Effector memory CD8-positive, alpha-beta T cell (primary cell): ENCODE results near the gene MAPKAPK3.

Experiments
- ATAC-seq: fragments of 150-1000 bp; cut with Tn5 transposase; replicated peaks from 2 replicates; pipeline ENCODE4 v1.10.0; 2021; ENCODE audit warnings: mild to moderate bottlenecking, moderate library complexity
- DNase-seq, 3 experiments: peaks; one replicate each; pipeline ENCODE4 v3.0.0; 2021
- H3K27ac Mint-ChIP-seq, 2 donors: one replicate each; pipeline ENCODE4 v1.8.0; 2022; ENCODE audit warnings: mild to moderate bottlenecking in 2 of 2, mixed read lengths in 2 of 2, moderate library complexity in 2 of 2
- H3K27me3 Mint-ChIP-seq, 2 donors: one replicate each; pipeline ENCODE4 v1.8.0; 2022; ENCODE audit warnings: mixed read lengths in 2 of 2
- H3K36me3 Mint-ChIP-seq: one replicate; pipeline ENCODE4 v1.8.0; 2022; ENCODE audit warnings: mild to moderate bottlenecking, moderate library complexity, mixed read lengths; ENCODE audit not compliant: insufficient read depth
- H3K4me1 Mint-ChIP-seq, 2 donors: one replicate each; pipeline ENCODE4 v1.8.0; 2022; ENCODE audit warnings: low read depth in 2 of 2, mixed read lengths in 2 of 2
- H3K4me3 Mint-ChIP-seq, 2 donors: one replicate each; pipeline ENCODE4 v1.8.0; 2022; ENCODE audit warnings: mild to moderate bottlenecking in 2 of 2, mixed read lengths in 2 of 2, moderate library complexity in 2 of 2
- H3K9me3 Mint-ChIP-seq, 2 donors: one replicate each; pipeline ENCODE4 v1.8.0; 2022; ENCODE audit warnings: mixed read lengths in 2 of 2
- total RNA-seq, 9 experiments: gene quantifications; one replicate each; lab custom pipeline; 2026; lab: John Stamatoyannopoulos, UW

MAPKAPK3 gene
- 38.9 to 180 (median 82.3) reads per million in 9 experiments for total RNA-seq

GRCh38 chr3:50617096-50617791 lies at the start of gene MAPKAPK3:
TSS of gene MAPKAPK3 (plus strand) at chr3:50617151. CDS start at chr3:50617566, 415 bp downstream.
- ATAC-seq (peak; percentile 6), DNase-seq (peak in 2 of 3 experiments; percentile 29 to 30)
- Mint-ChIP-seq H3K9me3 (no peaks in the 10 kb centered on the region), H3K27ac (peak within 1 kb of the TSS; percentile 89 to 94), H3K36me3 (peaks cover 22% of the 10 kb centered on the region), H3K4me3 (peak within 1 kb of the TSS; percentile 88 to 94), H3K4me1 (peaks cover 58 to 61% of the 10 kb centered on the region in 2 donors), H3K27me3 (no peaks in the 10 kb centered on the region)

GRCh38 chr3:50567386-50568167 lies 49.4 kb upstream of the MAPKAPK3 start, which contains the start of gene C3orf18:
TSS of gene C3orf18 (minus strand) at chr3:50567747. CDS start at chr3:50565699, 2,048 bp downstream.
- peaks cover 19% of the 10 kb centered on the region for H3K36me3 Mint-ChIP-seq
- H3K4me3 Mint-ChIP-seq, result peak within 1 kb of the TSS; percentile 85 to 87
- peaks cover 46 to 59% of the 10 kb centered on the region in 2 donors for H3K4me1 Mint-ChIP-seq
- H3K27ac Mint-ChIP-seq, result peak within 1 kb of the TSS; percentile 94
- peak; percentile 79 for ATAC-seq
- H3K27me3 Mint-ChIP-seq, result no peaks in the 10 kb centered on the region
- H3K9me3 Mint-ChIP-seq, result no peaks in the 10 kb centered on the region
- DNase-seq, result peak; percentile 93 to 94 (median 93)

- Mint-ChIP-seq H3K36me3 (peaks cover 15% of the 10 kb centered on the region), H3K4me1 (peaks cover 62 to 71% of the 10 kb centered on the region in 2 donors), H3K9me3 (no peaks in the 10 kb centered on the region), H3K4me3 (peak within 1 kb of the TSS; percentile 85 to 87), H3K27ac (peak within 1 kb of the TSS; percentile 94), H3K27me3 (no peaks in the 10 kb centered on the region)
- DNase-seq (peak; percentile 90 to 93 (median 91)), ATAC-seq (peak; percentile 60)
Observed at GRCh38 chr3:50568947-50569749, 47.8 kb upstream of the MAPKAPK3 start, which contains the start of gene HEMK1. TSS of gene HEMK1 (plus strand) at chr3:50569522. CDS start at chr3:50571105, 1,583 bp downstream.

- ATAC-seq (no peak), DNase-seq (no peak)
- H3K27ac Mint-ChIP-seq, result peak overlapping the region; percentile 94
- H3K4me3 Mint-ChIP-seq, result peak overlapping the region; percentile 85 to 87
- H3K9me3 Mint-ChIP-seq, result no peaks in the 10 kb centered on the region
- peaks cover 70 to 78% of the 10 kb centered on the region in 2 donors for H3K4me1 Mint-ChIP-seq
- peaks cover 15% of the 10 kb centered on the region for H3K36me3 Mint-ChIP-seq
- H3K27me3 Mint-ChIP-seq, result no peaks in the 10 kb centered on the region
Observed at GRCh38 chr3:50570508-50571279, 46.3 kb upstream of the MAPKAPK3 start.

GRCh38 chr3:50571486-50571885 lies 45.5 kb upstream of the MAPKAPK3 start:
- no peak overlapping the region for H3K4me3 Mint-ChIP-seq
- peaks cover 15% of the 10 kb centered on the region for H3K36me3 Mint-ChIP-seq
- H3K4me1 Mint-ChIP-seq, result peaks cover 73 to 82% of the 10 kb centered on the region in 2 donors
- no peak for ATAC-seq
- H3K9me3 Mint-ChIP-seq, result no peaks in the 10 kb centered on the region
- no peaks in the 10 kb centered on the region for H3K27me3 Mint-ChIP-seq
- H3K27ac Mint-ChIP-seq, result peak overlapping the region in 1 of 2 donors; percentile 94
- DNase-seq, result no peak

GRCh38 chr3:50572158-50572557 lies 44.8 kb upstream of the MAPKAPK3 start:
- Mint-ChIP-seq H3K27me3 (no peaks in the 10 kb centered on the region), H3K9me3 (no peaks in the 10 kb centered on the region), H3K4me3 (peak overlapping the region; percentile 70 to 79), H3K27ac (peak overlapping the region; percentile 92 to 94), H3K36me3 (peaks cover 18% of the 10 kb centered on the region), H3K4me1 (peaks cover 67 to 79% of the 10 kb centered on the region in 2 donors)
- peak; percentile 18 for ATAC-seq
- DNase-seq, result peak; percentile 77 to 84 (median 78)

GRCh38 chr3:50572801-50573371 lies 44.1 kb upstream of the MAPKAPK3 start:
- Mint-ChIP-seq H3K27me3 (no peaks in the 10 kb centered on the region), H3K27ac (peak overlapping the region; percentile 92 to 94), H3K9me3 (no peaks in the 10 kb centered on the region), H3K4me3 (peak overlapping the region; percentile 70 to 79), H3K36me3 (peaks cover 14% of the 10 kb centered on the region), H3K4me1 (peaks cover 64 to 80% of the 10 kb centered on the region in 2 donors)
- DNase-seq (no peak), ATAC-seq (no peak)

- H3K4me1 Mint-ChIP-seq, result peaks cover 63 to 79% of the 10 kb centered on the region in 2 donors
- ATAC-seq, result peak; percentile 34
Observed at GRCh38 chr3:50573566-50574443, 43.1 kb upstream of the MAPKAPK3 start.

GRCh38 chr3:50574444-50574831 lies 42.5 kb upstream of the MAPKAPK3 start:
- peak overlapping the region; percentile 70 to 79 for H3K4me3 Mint-ChIP-seq

More at GRCh38 chr3:50573566-50574443, 43.1 kb upstream of the MAPKAPK3 start:
- Mint-ChIP-seq H3K27me3 (no peaks in the 10 kb centered on the region), H3K9me3 (no peaks in the 10 kb centered on the region), H3K36me3 (peaks cover 13% of the 10 kb centered on the region), H3K27ac (peak overlapping the region; percentile 92 to 94), H3K4me3 (peak overlapping the region; percentile 70 to 79)
- peak; percentile 34 to 45 (median 43) for DNase-seq

GRCh38 chr3:50575372-50575771 lies 41.6 kb upstream of the MAPKAPK3 start:
- DNase-seq (no peak), ATAC-seq (no peak)
- H3K36me3 Mint-ChIP-seq, result peaks cover 5% of the 10 kb centered on the region
- no peaks in the 10 kb centered on the region for H3K9me3 Mint-ChIP-seq
- H3K27me3 Mint-ChIP-seq, result no peaks in the 10 kb centered on the region
- H3K4me3 Mint-ChIP-seq, result peak overlapping the region; percentile 70 to 79
- H3K27ac Mint-ChIP-seq, result peak overlapping the region; percentile 92 to 94
- H3K4me1 Mint-ChIP-seq, result peaks cover 68 to 71% of the 10 kb centered on the region in 2 donors

More at GRCh38 chr3:50574444-50574831, 42.5 kb upstream of the MAPKAPK3 start:
- Mint-ChIP-seq H3K27ac (peak overlapping the region; percentile 92 to 94), H3K4me1 (peaks cover 69 to 78% of the 10 kb centered on the region in 2 donors), H3K9me3 (no peaks in the 10 kb centered on the region), H3K27me3 (no peaks in the 10 kb centered on the region), H3K36me3 (peaks cover 7% of the 10 kb centered on the region)
- DNase-seq (no peak), ATAC-seq (peak; percentile 40)

- Mint-ChIP-seq H3K9me3 (no peaks in the 10 kb centered on the region), H3K27ac (peak overlapping the region; percentile 92 to 94), H3K36me3 (peaks cover 5% of the 10 kb centered on the region), H3K27me3 (no peaks in the 10 kb centered on the region), H3K4me1 (peaks cover 60% of the 10 kb centered on the region in 2 donors), H3K4me3 (no peak overlapping the region)
- DNase-seq, result no peak
- no peak for ATAC-seq
Observed at GRCh38 chr3:50577348-50577747, 39.6 kb upstream of the MAPKAPK3 start.
